GM19372 (cell line): Measurements from ENCODE around the gene USP17L19.
"Not testable (repeated sequence)": the region's sequence is repeated elsewhere in the genome, so short reads cannot be mapped to it uniquely, and the experiment has no call there.

ENCODE experiments used
- ATAC-seq: cut with Tn5 transposase; IDR thresholded peaks from one replicate; pipeline ENCODE4 v1.9.1; 2021; ENCODE audit warnings: mild to moderate bottlenecking, low read depth, moderate library complexity; ENCODE audit not compliant: unreplicated experiment

The USP17L19 gene, protein sequence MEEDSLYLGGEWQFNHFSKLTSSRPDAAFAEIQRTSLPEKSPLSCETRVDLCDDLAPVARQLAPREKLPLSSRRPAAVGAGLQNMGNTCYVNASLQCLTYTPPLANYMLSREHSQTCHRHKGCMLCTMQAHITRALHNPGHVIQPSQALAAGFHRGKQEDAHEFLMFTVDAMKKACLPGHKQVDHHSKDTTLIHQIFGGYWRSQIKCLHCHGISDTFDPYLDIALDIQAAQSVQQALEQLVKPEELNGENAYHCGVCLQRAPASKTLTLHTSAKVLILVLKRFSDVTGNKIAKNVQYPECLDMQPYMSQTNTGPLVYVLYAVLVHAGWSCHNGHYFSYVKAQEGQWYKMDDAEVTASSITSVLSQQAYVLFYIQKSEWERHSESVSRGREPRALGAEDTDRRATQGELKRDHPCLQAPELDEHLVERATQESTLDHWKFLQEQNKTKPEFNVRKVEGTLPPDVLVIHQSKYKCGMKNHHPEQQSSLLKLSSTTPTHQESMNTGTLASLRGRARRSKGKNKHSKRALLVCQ

DNA sequence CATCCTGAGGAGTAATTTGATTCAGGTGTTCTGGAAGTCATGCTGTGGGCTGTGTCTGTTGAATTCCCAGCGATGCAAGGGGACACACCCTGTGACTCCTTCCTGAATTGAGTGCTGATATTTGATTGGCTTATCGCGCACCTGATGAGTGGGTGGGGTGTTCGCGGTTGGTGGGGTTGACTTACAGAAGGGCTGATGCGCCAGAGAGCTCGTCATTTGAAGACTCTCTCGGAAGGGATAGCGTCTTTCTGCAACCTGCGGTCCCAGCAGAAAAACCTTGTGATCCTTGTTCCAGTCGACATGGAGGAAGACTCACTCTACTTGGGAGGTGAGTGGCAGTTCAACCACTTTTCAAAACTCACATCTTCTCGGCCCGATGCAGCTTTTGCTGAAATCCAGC lies at the start of gene USP17L19:
Gene USP17L19, plus strand, starts transcription at position 301 of the 400 bp plus-strand sequence. Its CDS starts 0 bp downstream, at position 301.
- not testable (repeated sequence) for ATAC-seq

DNA sequence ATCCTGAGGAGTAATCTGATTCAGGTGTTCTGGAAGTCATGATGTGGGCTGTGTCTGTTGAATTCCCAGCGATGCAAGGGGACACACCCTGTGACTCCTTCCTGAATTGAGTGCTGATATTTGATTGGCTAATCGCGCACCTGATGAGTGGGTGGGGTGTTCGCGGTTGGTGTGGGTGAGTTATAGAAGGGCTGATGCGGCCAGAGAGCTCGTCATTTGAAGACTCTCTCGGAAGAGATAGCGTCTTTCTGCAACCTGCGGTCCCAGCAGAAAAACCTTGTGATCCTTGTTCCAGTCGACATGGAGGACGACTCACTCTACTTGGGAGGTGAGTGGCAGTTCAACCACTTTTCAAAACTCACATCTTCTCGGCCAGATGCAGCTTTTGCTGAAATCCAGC lies 42.8 kb upstream of the USP17L19 start, which contains the start of gene USP17L10:
Gene USP17L10, plus strand, starts transcription at position 301 of the 400 bp plus-strand sequence. Its CDS starts 0 bp downstream, at position 301.
- ATAC-seq, result not testable (repeated sequence)

DNA sequence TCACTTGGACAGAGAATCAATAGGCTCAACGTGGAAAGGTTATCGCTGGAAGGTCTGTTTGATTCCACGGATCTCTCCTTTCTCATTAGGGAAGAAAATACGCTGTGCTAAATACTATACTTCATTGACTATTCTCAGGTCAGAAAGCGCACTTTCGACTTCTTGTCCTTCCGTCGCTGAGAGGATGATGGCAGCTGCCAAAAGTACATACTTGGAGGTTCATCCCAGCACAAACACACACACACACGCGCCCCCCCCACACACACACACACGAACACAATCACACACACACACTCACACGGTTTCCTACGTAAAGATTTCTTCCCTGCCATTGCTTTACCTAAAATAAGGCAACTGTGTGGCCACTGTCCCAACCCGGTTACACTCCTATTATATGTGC lies 38.5 kb upstream of the USP17L19 start:
- not testable (repeated sequence) for ATAC-seq

DNA sequence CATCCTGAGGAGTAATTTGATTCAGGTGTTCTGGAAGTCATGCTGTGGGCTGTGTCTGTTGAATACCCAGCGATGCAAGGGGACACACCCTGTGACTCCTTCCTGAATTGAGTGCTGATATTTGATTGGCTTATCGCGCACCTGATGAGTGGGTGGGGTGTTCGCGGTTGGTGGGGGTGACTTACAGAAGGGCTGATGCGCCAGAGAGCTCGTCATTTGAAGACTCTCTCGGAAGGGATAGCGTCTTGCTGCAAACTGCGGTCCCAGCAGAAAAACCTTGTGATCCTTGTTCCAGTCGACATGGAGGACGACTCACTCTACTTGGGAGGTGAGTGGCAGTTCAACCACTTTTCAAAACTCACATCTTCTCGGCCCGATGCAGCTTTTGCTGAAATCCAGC lies 38.1 kb upstream of the USP17L19 start, which contains the start of gene USP17L11:
Gene USP17L11, plus strand, starts transcription at position 301 of the 400 bp plus-strand sequence. Its CDS starts 0 bp downstream, at position 301.
- not testable (repeated sequence) for ATAC-seq

DNA sequence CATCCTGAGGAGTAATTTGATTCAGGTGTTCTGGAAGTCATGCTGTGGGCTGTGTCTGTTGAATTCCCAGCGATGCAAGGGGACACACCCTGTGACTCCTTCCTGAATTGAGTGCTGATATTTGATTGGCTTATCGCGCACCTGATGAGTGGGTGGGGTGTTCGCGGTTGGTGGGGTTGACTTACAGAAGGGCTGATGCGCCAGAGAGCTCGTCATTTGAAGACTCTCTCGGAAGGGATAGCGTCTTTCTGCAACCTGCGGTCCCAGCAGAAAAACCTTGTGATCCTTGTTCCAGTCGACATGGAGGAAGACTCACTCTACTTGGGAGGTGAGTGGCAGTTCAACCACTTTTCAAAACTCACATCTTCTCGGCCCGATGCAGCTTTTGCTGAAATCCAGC lies 33.3 kb upstream of the USP17L19 start, which contains the start of gene USP17L12:
Gene USP17L12, plus strand, starts transcription at position 301 of the 400 bp plus-strand sequence. Its CDS starts 0 bp downstream, at position 301.
- ATAC-seq, result not testable (repeated sequence)

DNA sequence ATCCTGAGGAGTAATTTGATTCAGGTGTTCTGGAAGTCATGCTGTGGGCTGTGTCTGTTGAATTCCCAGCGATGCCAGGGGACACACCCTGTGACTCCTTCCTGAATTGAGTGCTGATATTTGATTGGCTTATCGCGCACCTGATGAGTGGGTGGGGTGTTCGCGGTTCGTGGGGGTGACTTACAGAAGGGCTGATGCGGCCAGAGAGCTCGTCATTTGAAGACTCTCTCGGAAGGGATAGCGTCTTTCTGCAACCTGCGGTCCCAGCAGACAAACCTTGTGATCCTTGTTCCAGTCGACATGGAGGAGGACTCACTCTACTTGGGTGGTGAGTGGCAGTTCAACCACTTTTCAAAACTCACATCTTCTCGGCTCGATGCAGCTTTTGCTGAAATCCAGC lies 28.6 kb upstream of the USP17L19 start, which contains the start of gene USP17L13:
Gene USP17L13, plus strand, starts transcription at position 301 of the 400 bp plus-strand sequence. Its CDS starts 0 bp downstream, at position 301.
- not testable (repeated sequence) for ATAC-seq

DNA sequence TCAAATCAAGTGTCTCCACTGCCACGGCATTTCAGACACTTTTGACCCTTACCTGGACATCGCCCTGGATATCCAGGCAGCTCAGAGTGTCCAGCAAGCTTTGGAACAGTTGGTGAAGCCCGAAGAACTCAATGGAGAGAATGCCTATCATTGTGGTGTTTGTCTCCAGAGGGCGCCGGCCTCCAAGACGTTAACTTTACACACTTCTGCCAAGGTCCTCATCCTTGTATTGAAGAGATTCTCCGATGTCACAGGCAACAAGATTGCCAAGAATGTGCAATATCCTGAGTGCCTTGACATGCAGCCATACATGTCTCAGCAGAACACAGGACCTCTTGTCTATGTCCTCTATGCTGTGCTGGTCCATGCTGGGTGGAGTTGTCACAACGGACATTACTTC lies 22.9 kb upstream of the USP17L19 start:
- ATAC-seq, result not testable (repeated sequence)

DNA sequence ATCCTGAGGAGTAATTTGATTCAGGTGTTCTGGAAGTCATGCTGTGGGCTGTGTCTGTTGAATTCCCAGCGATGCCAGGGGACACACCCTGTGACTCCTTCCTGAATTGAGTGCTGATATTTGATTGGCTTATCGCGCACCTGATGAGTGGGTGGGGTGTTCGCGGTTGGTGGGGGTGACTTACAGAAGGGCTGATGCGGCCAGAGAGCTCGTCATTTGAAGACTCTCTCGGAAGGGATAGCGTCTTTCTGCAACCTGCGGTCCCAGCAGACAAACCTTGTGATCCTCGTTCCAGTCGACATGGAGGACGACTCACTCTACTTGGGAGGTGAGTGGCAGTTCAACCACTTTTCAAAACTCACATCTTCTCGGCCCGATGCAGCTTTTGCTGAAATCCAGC lies 19.1 kb upstream of the USP17L19 start, which contains the start of gene USP17L15:
Gene USP17L15, plus strand, starts transcription at position 301 of the 400 bp plus-strand sequence. Its CDS starts 0 bp downstream, at position 301.
- ATAC-seq, result not testable (repeated sequence)

DNA sequence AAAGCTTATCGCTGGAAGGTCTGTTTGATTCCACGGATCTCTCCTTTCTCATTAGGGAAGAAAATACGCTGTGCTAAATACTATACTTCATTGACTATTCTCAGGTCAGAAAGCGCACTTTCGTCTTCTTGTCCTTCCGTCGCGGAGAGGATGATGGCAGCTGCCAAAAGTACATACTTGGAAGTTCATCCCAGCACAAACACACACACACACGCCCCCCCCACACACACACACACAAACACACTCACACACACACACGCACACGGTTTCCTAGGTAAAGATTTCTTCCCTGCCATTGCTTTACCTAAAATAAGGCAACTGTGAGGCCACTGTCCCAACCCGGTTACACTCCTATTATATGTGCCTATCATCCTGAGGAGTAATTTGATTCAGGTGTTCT lies 14.7 kb upstream of the USP17L19 start:
- not testable (repeated sequence) for ATAC-seq

DNA sequence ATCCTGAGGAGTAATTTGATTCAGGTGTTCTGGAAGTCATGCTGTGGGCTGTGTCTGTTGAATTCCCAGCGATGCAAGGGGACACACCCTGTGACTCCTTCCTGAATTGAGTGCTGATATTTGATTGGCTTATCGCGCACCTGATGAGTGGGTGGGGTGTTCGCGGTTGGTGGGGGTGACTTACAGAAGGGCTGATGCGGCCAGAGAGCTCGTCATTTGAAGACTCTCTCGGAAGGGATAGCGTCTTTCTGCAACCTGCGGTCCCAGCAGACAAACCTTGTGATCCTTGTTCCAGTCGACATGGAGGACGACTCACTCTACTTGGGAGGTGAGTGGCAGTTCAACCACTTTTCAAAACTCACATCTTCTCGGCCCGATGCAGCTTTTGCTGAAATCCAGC lies 9.6 kb upstream of the USP17L19 start, which contains the start of gene USP17L17:
Gene USP17L17, plus strand, starts transcription at position 301 of the 400 bp plus-strand sequence. Its CDS starts 0 bp downstream, at position 301.
- not testable (repeated sequence) for ATAC-seq

DNA sequence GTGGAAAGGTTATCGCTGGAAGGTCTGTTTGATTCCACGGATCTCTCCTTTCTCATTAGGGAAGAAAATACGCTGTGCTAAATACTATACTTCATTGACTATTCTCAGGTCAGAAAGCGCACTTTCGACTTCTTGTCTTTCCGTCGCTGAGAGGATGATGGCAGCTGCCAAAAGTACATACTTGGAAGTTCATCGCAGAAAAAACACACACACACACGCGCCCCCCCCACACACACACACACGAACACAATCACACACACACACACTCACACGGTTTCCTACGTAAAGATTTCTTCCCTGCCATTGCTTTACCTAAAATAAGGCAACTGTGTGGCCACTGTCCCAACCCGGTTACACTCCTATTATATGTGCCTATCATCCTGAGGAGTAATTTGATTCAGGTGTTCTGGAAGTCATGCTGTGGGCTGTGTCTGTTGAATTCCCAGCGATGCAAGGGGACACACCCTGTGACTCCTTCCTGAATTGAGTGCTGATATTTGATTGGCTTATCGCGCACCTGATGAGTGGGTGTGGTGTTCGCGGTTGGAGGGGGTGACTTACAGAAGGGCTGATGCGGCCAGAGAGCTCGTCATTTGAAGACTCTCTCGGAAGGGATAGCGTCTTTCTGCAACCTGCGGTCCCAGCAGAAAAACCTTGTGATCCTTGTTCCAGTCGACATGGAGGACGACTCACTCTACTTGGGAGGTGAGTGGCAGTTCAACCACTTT lies 5.1 kb upstream of the USP17L19 start, which contains the start of gene USP17L18:
Gene USP17L18, plus strand, starts transcription at position 678 of the 728 bp plus-strand sequence. Its CDS starts 0 bp downstream, at position 678.
- not testable (repeated sequence) for ATAC-seq

DNA sequence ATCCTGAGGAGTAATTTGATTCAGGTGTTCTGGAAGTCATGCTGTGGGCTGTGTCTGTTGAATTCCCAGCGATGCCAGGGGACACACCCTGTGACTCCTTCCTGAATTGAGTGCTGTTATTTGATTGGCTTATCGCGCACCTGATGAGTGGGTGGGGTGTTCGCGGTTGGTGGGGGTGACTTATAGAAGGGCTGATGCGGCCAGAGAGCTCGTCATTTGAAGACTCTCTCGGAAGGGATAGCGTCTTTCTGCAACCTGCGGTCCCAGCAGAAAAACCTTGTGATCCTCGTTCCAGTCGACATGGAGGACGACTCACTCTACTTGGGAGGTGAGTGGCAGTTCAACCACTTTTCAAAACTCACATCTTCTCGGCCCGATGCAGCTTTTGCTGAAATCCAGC lies 4.6 kb downstream of the USP17L19 start, which contains the start of gene USP17L20:
Gene USP17L20, plus strand, starts transcription at position 301 of the 400 bp plus-strand sequence. Its CDS starts 0 bp downstream, at position 301.
- not testable (repeated sequence) for ATAC-seq

DNA sequence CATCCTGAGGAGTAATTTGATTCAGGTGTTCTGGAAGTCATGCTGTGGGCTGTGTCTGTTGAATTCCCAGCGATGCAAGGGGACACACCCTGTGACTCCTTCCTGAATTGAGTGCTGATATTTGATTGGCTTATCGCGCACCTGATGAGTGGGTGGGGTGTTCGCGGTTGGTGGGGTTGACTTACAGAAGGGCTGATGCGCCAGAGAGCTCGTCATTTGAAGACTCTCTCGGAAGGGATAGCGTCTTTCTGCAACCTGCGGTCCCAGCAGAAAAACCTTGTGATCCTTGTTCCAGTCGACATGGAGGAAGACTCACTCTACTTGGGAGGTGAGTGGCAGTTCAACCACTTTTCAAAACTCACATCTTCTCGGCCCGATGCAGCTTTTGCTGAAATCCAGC lies 9.4 kb downstream of the USP17L19 start, which contains the start of gene USP17L21:
Gene USP17L21, plus strand, starts transcription at position 301 of the 400 bp plus-strand sequence. Its CDS starts 0 bp downstream, at position 301.
- not testable (repeated sequence) for ATAC-seq

DNA sequence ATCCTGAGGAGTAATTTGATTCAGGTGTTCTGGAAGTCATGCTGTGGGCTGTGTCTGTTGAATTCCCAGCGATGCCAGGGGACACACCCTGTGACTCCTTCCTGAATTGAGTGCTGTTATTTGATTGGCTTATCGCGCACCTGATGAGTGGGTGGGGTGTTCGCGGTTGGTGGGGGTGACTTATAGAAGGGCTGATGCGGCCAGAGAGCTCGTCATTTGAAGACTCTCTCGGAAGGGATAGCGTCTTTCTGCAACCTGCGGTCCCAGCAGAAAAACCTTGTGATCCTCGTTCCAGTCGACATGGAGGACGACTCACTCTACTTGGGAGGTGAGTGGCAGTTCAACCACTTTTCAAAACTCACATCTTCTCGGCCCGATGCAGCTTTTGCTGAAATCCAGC lies 14.1 kb downstream of the USP17L19 start, which contains the start of gene USP17L22:
Gene USP17L22, plus strand, starts transcription at position 301 of the 400 bp plus-strand sequence. Its CDS starts 0 bp downstream, at position 301.
- not testable (repeated sequence) for ATAC-seq

DNA sequence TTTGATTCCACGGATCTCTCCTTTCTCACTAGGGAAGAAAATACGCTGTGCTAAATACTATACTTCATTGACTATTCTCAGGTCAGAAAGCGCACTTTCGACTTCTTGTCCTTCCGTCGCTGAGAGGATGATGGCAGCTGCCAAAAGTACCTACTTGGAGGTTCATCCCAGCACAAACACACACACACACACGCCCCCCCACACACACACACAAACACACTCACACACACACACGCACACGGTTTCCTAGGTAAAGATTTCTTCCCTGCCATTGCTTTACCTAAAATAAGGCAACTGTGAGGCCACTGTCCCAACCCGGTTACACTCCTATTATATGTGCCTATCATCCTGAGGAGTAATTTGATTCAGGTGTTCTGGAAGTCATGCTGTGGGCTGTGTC lies 18.5 kb downstream of the USP17L19 start:
- not testable (repeated sequence) for ATAC-seq
